IPS-11a (cell line): Measurements from ENCODE around the gene REC114.
"Not testable (repeated sequence)": the region's sequence is repeated elsewhere in the genome, so short reads cannot be mapped to it uniquely, and the experiment has no call there.

Source experiments
- H3K4me3 ChIP-seq: one replicate; pipeline ENCODE4 v1.5.1; 2013; ENCODE audit warnings: low read depth, low read length, control low read depth

The REC114 gene

DNA sequence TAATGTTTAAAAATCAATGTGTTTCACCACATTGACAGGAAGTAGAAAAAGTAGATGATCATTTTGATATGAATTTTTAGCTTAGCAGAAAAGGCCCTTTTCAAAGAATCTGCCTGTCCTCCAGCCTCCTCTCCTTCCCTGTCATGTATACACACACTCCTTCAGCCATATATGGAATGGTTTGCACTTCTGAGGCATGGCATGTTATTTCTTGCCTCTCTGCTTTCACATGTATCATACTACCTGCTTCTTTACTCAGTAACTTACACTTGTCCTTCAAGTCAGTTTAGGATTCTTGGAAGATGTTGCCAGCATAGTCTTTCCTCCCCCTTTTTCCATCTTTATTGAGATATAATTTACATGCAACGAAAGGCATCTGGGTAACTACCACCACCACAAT, 79.0 kb downstream of the REC114 start:
- H3K4me3 ChIP-seq = no peak overlapping the region

DNA sequence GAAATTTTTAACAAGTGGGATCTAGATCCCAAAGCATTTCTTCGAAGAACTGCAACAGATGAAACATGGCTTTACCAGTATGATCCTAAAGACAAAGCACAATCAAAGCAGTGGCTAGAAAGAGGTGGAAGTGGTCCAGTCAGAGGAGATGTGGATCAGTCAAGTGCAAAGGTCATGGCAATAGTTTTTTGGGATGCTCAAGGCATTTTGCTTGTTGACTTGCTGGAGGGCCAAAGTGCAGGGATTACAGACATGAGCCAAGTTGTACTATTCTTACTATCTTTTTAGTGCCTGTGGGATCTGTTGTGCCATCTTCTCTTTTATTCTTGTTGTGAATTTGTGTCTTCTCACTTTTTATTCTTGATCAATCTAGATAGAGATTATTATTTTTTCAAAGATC, 82.0 kb downstream of the REC114 start:
- H3K4me3 ChIP-seq = no peak overlapping the region

DNA sequence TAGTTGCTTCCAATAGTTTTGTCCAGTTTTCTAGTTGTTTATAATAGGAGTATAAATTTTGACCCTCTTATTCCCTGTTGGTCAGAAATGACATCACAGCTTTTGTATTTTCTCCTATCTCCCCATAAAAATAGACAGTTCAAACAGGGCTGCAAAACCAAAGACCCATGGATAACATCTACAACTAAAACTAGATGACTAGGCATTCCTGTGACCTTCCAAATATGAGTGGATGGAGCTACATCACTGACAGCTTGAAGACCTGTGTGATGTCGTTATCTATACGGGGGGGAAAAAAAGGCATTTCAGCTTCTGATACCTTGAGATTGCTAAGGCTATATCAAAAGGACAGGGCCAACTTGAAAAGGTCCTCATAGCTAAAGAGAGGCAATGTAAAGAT, 84.6 kb downstream of the REC114 start:
- no peak overlapping the region for H3K4me3 ChIP-seq

DNA sequence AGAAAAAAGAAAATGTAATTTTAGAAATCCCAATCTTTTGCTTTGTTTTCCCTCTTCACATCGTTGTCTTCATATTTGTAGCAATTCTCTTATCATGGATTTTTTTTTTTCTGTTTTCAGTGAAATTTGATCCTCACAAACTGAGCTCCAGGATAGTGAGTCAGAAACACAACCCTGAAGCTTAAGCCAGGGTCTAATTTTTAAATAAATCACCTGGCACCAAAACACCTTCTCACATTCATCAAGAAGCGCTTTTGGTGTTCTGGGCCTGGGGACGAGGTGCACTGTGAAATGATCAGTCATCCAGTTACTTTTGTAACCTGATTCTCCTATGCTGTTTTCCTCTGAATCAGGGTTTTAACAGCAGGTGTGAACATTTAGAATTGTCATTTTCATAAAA, 87.7 kb downstream of the REC114 start:
- no peak overlapping the region for H3K4me3 ChIP-seq

DNA sequence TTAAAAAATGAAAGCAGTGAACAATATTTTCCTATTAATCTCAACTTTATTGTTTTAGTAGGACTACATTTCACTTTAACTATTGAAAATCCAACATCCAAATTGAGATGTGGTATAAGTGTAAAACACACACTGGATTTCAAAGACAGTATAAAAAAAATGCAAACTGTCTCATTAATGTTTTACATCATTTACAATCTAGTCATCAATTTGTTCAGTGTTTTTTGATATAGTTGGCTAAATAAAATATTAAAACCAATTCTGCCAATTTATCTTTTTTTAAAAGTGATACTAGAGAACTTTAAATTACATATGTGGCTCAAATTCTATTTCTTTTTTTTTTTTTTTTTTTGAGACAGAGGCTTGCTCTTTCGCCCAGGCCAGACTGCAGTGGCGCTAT, 95.2 kb downstream of the REC114 start:
- H3K4me3 ChIP-seq = no peak overlapping the region

DNA sequence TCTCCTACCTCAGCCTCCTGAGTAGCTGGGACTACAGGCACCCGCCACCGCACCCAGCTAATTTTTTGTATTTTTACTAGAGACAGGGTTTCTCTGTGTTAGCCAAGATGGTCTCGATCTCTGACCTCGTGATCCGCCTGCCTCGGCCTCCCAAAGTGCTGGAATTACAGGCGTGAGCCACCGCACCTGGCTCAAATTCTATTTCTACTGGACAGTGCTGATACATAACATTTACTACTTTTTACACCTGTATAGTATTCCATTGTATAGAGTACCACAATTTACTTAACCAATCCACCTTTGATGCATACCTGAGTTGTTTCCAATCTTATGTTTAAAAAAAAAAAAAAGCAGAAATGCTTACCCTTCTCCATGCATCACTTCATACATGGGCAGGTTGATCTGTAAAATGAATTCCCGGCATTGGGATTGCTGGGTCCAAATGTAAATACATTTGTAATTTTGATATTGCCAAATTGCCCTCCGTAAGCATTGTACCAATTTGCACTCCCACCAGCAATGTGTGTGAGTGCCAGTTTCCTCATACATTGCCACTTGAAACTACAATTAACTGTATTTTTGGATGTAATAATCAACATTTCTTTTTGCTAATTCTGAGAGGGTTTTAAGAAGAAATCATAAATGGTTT, 95.7 kb downstream of the REC114 start:
- no peak overlapping the region for H3K4me3 ChIP-seq

DNA sequence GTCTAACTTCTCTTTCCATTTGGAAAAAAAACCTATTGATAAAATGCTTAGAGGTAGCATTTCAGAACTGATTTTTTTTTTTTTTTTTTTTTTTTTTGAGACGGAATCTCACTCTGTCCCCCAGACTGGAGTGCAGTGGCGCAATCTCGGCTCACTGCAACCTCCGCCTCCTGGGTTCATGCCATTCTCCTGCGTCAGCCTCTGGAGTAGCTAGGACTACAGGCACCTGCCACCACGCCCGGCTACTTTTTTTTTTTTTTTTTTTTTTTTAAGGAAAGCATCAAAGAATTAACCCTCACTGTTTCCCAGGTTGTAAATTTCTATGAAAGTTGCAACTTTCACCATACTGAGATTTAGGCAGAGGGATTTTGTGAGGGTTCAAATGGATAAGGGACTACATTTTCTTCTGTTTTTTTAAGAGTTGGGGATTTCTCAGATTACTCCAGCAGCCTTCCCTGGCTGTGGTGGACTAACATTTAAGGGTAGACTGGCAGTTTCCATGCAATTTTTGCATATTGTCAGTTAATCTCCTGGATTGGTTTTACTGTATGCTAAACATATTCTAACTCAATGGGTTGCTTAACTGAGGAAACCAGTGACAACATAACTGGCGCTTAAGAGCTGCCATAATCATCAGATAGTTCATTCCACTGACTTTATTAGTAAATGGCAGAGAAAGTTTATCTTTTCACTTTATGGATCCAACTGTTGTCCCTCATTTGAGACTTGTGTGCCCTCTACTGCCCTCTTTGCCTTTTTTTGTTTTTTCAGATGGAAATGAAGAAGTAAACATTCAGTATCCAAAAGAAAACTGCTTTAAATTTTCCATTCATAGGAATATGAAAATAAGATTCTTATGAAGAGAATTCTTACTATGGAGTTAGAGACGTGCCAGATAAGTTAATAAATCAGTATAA, 96.5 kb downstream of the REC114 start:
- H3K4me3 ChIP-seq = no peak overlapping the region

- no peak overlapping the region for H3K4me3 ChIP-seq
Measured at GRCh38 chr15:73540161-73540560, 97.2 kb downstream of the REC114 start.

DNA sequence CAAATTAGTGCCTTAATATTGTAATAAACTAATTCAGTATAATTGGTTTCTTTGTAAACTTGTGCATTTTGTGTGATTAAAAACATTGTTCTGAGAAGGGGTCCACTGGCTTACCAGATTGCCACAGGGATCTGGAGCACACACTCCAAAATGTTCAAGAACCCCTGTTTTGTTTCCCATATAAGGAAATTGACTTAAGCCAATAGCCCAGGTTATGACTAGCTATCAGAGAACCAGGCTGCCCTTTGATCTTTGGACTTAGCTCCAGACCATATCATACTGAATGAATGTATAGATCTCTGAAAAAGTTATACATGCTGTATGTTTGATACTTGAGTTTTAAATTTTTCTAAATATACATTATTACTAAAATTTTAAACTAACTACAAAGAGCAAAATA, 98.5 kb downstream of the REC114 start:
- no peak overlapping the region for H3K4me3 ChIP-seq

- not testable (repeated sequence) for H3K4me3 ChIP-seq
Measured at GRCh38 chr15:73548925-73549324, 106.0 kb downstream of the REC114 start.

GRCh38 chr15:73550190-73550589, 107.2 kb downstream of the REC114 start:
- H3K4me3 ChIP-seq = no peak overlapping the region

- no peak overlapping the region for H3K4me3 ChIP-seq
Measured at GRCh38 chr15:73555080-73555479, 112.1 kb downstream of the REC114 start.

DNA sequence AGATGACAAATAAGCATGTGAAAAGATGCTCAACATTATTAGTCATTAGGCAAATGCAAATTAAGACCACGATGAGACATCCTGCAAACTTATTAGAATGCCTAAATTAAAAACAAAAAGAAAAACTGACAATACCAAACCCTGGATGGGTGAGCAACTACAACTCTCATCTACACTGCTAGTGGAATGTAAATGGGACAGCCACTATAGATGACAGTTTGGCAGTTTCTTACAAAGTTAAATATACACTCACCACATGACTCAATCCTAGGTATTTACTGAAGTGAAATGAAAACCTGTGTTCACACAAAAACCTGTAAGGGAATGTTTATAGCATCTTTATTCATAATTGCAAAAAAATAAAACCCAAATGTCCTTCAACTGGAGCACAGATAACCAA, 115.6 kb downstream of the REC114 start:
- H3K4me3 ChIP-seq = no peak overlapping the region

GRCh38 chr15:73560501-73561117, 117.6 kb downstream of the REC114 start:
- H3K4me3 ChIP-seq = no peak overlapping the region

DNA sequence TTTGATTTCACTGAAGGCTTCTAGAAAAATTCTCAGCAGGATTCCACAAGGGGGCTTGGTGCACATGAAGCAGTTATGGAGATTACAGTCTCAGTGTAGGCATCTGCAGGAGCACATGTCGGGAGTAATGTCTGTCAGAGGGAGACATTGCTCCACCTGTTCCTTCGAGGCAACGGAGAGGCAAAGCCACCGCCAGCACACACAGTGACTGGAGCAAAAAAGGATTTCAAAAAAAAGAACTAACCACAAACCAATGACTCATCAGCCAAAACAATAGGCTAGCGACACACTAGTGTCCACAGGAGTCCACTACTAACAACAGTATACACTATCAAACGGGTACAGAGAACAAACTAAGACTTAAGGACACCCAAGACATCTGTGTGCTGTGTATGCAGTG, 121.3 kb downstream of the REC114 start:
- H3K4me3 ChIP-seq = no peak overlapping the region

DNA sequence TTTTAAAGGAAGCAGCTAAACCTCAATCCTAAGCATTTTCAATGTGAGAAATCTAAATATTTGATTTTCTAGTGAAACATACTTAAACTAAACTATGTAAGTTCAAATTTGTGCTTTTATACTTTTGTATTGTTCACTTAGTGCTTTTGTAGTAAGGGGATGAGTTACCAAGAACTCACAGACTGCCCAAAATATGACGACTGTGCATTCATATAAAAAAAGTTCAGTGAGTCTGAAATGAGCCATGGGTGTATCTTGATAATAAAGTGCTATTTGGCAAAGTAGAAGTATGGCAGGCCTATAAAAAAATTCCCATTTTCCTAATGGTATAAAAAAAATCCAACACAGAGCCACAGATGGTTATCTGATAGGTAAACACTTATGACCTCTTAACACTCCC, 124.1 kb downstream of the REC114 start:
- no peak overlapping the region for H3K4me3 ChIP-seq

- H3K4me3 ChIP-seq = no peak overlapping the region
Measured at GRCh38 chr15:73568564-73569280, 125.8 kb downstream of the REC114 start.

GRCh38 chr15:73569361-73569760, 126.4 kb downstream of the REC114 start:
- no peak overlapping the region for H3K4me3 ChIP-seq

- H3K4me3 ChIP-seq = no peak overlapping the region
Measured at GRCh38 chr15:73570355-73571032, 127.5 kb downstream of the REC114 start.

DNA sequence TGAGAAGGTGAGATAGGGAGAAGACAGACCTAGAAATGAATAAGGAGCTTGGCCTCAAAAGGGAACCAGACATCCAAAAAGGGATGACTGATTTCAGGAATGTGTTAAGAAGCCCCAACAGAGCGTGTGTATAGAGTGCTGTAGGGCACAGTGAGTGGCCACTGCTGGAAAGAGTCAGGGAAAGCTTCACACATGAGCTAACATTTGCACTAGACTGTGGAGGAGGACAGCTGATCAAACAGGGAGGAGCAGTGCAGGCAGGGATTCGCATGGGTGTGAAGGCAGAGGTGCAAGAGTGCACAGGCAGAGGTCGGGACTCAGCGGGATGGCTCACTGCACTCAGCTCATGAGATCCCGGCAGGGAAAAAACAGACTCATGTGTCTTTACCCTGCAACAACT, 128.4 kb downstream of the REC114 start:
- no peak overlapping the region for H3K4me3 ChIP-seq

DNA sequence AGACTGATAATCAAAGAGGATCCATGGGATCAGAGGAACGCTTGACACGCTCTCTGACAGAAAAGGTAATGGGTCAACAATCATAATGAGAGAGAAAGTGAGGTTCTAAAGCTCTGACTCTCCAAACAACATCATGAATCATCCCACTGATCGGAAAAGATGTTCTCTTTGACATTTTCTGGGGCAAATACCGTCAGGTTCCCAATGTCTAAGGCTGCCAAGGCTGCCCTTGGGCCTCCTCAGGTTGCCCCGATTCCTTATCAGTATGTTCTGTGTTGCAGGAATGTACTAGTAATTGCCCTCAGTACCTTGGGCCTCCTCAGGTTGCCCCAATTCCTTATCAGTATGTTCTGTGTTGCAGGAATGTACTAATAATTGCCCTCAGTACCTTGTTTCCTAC, 129.3 kb downstream of the REC114 start:
- H3K4me3 ChIP-seq = no peak overlapping the region
